KMS-11 (cell line): ENCODE data around the gene MTFR1L.
A peak's percentile ranks its signal among the peaks of the same experiment; 100 is the strongest.

Source experiments
- H2AFZ ChIP-seq: fragments of 200-600 bp; sonication (generic); 2 replicates; pipeline ENCODE4 v1.6.1; 2016; ENCODE audit warnings: antibody characterized with exemption, mixed run types, low read depth
- H3K27ac ChIP-seq: fragments of 200-600 bp; sonication (generic); 2 replicates; pipeline ENCODE4 v1.6.1; 2016; ENCODE audit warnings: mild to moderate bottlenecking, mixed run types
- H3K27me3 ChIP-seq: fragments of 200-600 bp; sonication (generic); 2 replicates; pipeline ENCODE4 v1.6.1; 2017; ENCODE audit warnings: mild to moderate bottlenecking, low read depth, mixed run types, moderate library complexity; ENCODE audit not compliant: insufficient read depth
- H3K36me3 ChIP-seq: fragments of 200-600 bp; sonication (generic); 2 replicates; pipeline ENCODE4 v1.6.1; 2017; ENCODE audit warnings: mild to moderate bottlenecking, mixed run types; ENCODE audit not compliant: insufficient read depth
- H3K4me1 ChIP-seq: fragments of 200-600 bp; sonication (generic); 2 replicates; pipeline ENCODE4 v1.6.1; 2016; ENCODE audit warnings: mild to moderate bottlenecking, low read depth, mixed run types; ENCODE audit not compliant: poor library complexity, severe bottlenecking
- H3K4me2 ChIP-seq: fragments of 200-600 bp; sonication (generic); 2 replicates; pipeline ENCODE4 v1.7.0; 2016; ENCODE audit warnings: mild to moderate bottlenecking, mixed run types
- H3K4me3 ChIP-seq: fragments of 200-600 bp; sonication (generic); IDR thresholded peaks from 2 replicates; pipeline ENCODE4 v1.6.1; 2017; ENCODE audit warnings: low read depth, low read length, mixed read lengths; ENCODE audit not compliant: insufficient read depth
- H3K79me2 ChIP-seq: fragments of 200-600 bp; sonication (generic); 2 replicates; pipeline ENCODE4 v1.6.1; 2016; ENCODE audit warnings: low read depth, mixed run types; ENCODE audit not compliant: insufficient read depth
- H3K9ac ChIP-seq: fragments of 200-600 bp; sonication (generic); 2 replicates; pipeline ENCODE4 v1.6.1; 2016; ENCODE audit warnings: mild to moderate bottlenecking, mixed run types
- H4K20me1 ChIP-seq: fragments of 200-600 bp; sonication (generic); 2 replicates; pipeline ENCODE4 v1.6.1; 2016; ENCODE audit warnings: mild to moderate bottlenecking, mixed run types; ENCODE audit not compliant: insufficient read depth
- TF ChIP-seq, protein P1 (sequence below): fragments of 200-600 bp; sonication (generic); conservative IDR thresholded peaks from 2 replicates; pipeline ENCODE4 v1.6.1; 2017; ENCODE audit warnings: low read depth, mild to moderate bottlenecking, antibody characterized with exemption, low read length, moderate library complexity, mixed read lengths

Gene MTFR1L

DNA sequence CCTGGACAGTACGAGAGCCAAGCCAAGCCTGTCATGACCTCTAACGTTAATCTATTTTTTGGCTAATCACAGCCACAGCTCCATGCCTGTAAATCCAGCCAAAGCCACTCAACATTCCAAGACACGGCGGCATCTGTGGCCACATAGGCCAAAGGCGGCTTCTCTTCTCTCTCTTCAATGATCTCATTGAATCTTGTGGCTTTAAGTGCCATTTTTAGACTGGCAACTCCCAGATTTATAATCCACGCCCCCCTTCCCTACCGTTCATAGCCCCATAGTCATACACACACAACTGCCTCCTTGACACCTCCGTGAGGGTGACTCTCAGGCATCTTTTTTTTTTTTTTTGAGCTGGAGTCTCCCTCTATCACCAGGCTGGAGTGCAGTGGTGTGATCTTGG, 25.4 kb upstream of the MTFR1L start:
- Histone ChIP-seq H3K4me3 (no peak overlapping the region), H4K20me1 (no peaks in the 10 kb centered on the region), H3K27ac (no peak overlapping the region), H3K36me3 (no peaks in the 10 kb centered on the region), H3K4me2 (no peak overlapping the region), H3K27me3 (no peaks in the 10 kb centered on the region), H3K9ac (no peak overlapping the region), H2AFZ (no peak overlapping the region), H3K79me2 (no peaks in the 10 kb centered on the region), H3K4me1 (peaks cover 63% of the 10 kb centered on the region)
- TF ChIP-seq, protein P1, sequence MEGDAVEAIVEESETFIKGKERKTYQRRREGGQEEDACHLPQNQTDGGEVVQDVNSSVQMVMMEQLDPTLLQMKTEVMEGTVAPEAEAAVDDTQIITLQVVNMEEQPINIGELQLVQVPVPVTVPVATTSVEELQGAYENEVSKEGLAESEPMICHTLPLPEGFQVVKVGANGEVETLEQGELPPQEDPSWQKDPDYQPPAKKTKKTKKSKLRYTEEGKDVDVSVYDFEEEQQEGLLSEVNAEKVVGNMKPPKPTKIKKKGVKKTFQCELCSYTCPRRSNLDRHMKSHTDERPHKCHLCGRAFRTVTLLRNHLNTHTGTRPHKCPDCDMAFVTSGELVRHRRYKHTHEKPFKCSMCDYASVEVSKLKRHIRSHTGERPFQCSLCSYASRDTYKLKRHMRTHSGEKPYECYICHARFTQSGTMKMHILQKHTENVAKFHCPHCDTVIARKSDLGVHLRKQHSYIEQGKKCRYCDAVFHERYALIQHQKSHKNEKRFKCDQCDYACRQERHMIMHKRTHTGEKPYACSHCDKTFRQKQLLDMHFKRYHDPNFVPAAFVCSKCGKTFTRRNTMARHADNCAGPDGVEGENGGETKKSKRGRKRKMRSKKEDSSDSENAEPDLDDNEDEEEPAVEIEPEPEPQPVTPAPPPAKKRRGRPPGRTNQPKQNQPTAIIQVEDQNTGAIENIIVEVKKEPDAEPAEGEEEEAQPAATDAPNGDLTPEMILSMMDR: no peak

DNA sequence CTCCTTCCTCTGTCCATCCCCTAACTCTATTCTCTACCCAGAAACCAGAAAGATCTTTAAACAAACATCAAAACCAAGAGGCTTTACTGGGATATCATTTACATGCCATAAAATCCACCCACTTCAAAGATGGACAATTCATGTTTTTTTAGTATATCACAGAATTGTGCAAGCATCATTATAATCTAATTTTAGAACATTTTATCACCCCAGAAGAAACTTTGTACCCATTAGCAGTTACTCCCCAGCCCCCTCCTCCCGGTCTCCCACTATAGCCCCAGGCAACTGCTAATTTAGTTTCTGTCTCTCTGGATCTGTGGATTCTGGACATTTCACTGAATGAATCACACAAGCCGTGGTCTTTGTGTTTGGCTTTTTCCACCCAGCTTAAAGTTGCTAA, 24.5 kb upstream of the MTFR1L start:
- Histone ChIP-seq H3K4me2 (no peak overlapping the region), H4K20me1 (no peaks in the 10 kb centered on the region), H3K4me3 (no peak overlapping the region), H3K9ac (no peak overlapping the region), H3K4me1 (peaks cover 67% of the 10 kb centered on the region), H3K79me2 (no peaks in the 10 kb centered on the region), H3K27me3 (no peaks in the 10 kb centered on the region), H3K36me3 (no peaks in the 10 kb centered on the region), H3K27ac (no peak overlapping the region), H2AFZ (no peak overlapping the region)
- TF ChIP-seq, protein P1: no peak

DNA sequence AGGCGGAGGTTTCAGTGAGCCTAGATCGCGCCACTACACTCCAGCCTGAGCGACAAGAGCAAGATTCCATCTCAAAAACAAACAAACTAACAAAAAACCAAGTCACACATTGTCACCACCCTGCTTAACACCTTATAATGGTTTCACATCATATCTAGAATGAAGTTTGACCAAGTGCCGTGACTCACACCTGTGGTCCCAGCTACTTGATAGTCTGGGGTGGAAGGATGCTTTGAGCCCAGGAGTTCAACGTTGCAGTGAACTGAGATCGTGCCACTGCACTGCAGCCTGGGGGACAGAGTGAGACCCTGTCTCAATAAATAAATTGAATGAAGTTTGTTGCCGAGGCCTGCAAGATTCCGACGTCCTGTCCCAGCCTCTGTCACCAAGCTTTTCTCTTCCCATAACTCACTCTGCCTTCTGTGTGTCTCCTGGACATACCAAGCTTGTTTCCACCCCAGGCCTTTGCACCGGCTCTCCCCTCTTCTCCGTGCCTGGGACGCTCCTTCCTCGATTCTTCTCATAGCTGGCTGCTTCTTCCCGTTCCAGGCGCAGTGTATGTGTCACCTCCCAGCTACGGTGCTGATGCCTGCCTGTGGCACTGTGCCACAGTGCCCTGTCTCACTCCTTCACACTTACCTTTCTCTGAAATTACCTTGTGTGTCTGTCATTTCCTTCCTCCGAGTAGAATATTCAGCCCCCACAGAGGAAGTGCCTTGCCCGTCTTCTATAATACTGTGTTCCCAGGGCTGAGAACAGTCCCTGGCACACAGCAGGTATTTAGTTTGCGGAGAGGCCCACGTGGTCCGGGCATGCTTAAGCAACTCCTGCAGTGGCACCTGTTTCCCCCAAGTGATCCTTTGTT, 23.6 kb upstream of the MTFR1L start:
- Histone ChIP-seq H3K4me2 (peak overlapping the region; percentile 39), H2AFZ (peak overlapping the region; percentile 27; the same call in 1 of the 2 replicates)

DNA sequence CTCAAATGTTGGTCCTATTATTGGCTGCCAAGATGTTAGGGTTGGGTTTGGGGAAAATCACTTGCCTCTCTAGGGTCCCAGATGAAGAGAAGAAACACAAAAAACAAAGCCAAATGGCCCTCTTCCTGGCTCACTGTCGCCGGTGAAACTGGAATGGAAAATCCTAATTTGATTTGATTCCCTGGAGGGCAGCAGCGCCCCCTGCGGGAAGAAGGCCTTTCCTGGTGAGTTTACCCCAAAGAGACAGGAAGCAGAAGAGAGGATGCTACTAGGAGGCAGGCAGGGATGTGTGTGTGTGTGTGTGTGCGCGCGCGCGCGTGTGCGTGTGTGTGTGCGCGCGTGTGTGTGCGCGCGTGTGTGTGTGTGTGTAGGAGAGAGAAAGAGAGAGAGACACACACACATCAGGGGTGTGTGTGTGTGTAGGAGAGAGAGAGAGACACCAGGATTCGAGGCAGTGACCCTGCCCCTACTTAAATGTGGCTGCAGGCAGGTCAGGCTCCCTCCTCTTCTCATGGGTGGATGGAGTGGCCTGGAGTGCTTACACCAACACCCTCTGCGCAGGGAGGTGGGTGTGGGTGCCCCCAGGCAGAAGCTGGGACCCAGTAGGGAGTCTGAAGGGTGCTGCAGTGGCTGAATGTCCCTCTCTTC, 22.8 kb upstream of the MTFR1L start:
- TF ChIP-seq, protein P1: peak; percentile 90
- Histone ChIP-seq H3K9ac (no peak overlapping the region), H3K4me1 (peaks cover 78% of the 10 kb centered on the region), H3K4me3 (no peak overlapping the region), H3K27ac (peak overlapping the region; percentile 25; the same call in 1 of the 2 replicates), H4K20me1 (no peaks in the 10 kb centered on the region), H2AFZ (peak overlapping the region; percentile 27; the same call in 1 of the 2 replicates), H3K4me2 (peak overlapping the region; percentile 39), H3K79me2 (no peaks in the 10 kb centered on the region), H3K36me3 (no peaks in the 10 kb centered on the region), H3K27me3 (no peaks in the 10 kb centered on the region)

More for the DNA sequence above, 23.6 kb upstream of the MTFR1L start:
- Histone ChIP-seq H3K4me3 (no peak overlapping the region), H3K27ac (peak overlapping the region; percentile 25; the same call in 1 of the 2 replicates), H4K20me1 (no peaks in the 10 kb centered on the region), H3K4me1 (peaks cover 70% of the 10 kb centered on the region), H3K36me3 (no peaks in the 10 kb centered on the region), H3K27me3 (no peaks in the 10 kb centered on the region), H3K9ac (no peak overlapping the region), H3K79me2 (no peaks in the 10 kb centered on the region)
- TF ChIP-seq, protein P1: no peak
